Ramos (cell line): ENCODE measurements around the gene TOE1.

ENCODE experiments used
- in situ Hi-C: fragments of 300-500 bp; cut with MboI; formaldehyde crosslinking; loops from one replicate; pipeline ENCODE4 v1.14.3; 2022; ENCODE audit warnings: low sequenced_read_pairs; ENCODE audit not compliant: unreplicated experiment

TOE1 gene

DNA sequence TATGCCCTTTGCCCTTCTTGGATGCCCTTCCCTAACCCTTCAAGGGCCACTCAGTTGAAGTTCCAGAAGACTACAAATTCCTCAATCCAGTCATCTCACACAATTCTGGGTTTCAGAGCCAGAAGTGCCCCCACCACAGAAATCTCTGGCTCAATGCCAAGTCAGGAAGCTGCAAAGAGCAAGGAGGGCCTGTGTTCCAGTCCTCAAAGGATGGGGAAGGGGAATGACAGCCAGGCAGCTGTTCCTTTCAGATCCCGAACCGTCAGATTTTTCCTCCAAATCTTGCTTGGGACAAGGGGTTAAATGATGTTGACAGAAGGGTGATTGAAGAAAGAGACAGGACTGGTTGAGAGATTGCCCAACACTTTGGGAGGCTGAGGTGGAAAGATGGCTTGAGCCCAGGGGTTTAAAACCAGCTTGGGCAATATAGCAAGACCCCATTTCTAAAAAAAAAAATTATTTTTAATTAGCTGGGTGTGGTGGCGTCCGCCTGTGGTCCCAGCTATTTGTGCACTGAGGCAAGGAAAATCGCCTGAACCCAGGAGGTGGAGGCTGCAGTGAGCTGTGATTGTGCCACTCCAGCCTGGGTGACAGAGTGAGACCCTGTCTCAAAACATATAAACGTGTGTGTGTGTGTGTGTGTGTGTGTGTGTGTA lies 14.0 kb upstream of the TOE1 start:
- in situ Hi-C loops: no loop called here

DNA sequence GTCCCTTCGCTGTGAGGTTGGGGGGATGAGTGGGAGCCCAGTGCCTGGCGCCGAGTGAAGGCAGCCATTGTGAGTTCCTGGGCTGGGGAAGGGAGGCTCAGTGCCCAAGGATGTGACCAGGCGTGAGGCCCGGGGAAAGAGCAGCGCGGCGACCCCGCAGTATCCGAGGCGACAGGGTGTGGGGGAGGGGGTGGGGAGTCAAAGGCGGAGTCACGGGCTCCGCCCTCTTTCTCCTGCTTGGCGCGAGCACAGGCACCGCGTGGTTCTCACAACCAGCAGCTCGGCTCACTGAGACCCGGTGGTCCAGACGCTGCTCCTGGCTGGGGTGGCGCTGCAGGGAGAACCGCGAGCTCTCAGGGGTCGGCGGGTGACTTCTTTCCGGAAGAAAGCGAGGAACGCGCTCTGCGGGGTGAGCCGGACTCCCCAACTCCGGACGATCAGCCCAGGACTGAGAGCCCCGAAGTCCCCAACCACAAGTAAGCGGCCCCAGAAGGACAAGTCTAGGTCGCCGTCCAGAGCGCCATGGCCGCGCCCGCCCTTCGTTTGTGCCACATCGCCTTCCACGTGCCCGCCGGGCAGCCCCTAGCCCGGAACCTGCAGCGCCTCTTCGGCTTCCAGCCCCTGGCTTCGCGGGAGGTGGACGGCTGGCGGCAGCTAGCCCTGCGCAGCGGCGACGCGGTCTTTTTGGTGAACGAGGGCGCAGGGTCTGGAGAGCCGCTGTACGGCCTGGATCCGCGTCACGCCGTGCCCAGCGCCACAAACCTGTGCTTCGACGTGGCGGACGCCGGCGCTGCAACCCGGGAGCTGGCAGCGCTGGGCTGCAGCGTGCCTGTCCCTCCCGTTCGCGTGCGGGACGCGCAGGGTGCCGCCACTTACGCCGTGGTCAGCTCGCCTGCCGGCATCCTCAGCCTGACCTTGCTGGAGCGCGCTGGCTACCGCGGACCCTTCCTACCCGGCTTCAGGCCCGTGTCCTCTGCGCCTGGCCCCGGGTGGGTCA lies 13.0 kb upstream of the TOE1 start, which contains the start of gene HPDL:
TSS of gene HPDL (plus strand) at position 269 of the 997 bp plus-strand sequence. CDS start at position 523, 254 bp downstream.
- in situ Hi-C loops: no loop called here

DNA sequence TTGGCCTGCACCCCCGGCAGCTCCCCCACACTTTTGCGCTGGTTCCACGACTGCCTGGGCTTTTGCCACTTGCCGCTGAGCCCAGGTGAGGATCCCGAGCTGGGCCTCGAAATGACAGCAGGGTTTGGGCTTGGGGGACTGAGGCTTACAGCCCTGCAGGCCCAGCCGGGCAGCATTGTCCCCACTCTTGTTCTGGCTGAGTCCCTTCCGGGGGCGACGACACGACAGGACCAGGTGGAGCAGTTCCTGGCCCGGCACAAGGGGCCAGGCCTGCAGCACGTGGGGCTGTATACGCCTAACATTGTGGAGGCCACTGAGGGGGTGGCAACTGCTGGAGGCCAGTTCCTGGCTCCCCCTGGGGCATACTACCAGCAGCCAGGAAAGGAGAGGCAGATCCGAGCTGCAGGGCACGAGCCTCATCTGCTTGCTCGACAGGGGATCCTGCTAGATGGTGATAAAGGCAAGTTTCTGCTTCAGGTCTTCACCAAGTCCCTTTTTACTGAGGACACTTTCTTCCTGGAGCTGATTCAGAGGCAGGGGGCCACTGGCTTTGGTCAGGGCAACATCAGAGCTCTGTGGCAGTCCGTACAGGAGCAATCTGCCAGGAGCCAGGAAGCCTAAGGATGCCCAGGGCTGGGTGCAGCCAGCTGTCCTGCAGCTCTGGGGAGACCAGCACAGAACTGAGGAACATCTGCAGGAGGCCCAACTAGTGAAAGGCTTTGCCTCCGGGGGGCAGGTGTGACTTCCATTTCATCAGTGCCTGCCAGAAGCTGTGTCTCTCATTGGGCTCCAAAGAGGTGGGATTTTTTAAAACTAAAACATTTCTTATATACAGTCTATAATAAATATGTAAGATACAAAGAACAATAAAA lies 12.1 kb upstream of the TOE1 start:
- in situ Hi-C loops: no loop called here

DNA sequence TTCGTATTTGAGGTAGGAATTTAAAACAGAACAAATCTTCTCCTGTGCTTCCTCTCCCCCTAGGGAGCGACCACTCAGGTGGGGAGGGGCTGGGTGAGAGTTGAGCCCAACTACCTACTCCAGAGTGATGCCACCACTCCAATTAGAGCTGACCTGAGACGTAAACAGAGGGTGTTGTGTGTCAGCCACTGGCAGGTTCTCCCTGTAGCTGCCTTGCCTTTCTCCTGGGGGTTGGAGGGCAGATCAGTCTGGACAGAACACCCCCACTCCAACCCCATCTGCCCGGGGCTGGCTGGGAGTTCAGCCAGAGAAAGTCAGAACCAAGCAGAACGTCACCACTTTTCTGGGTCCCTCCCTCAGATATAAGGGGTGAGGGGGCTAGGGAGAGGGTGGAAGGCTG lies 11.3 kb upstream of the TOE1 start:
- in situ Hi-C loops: no loop called here

DNA sequence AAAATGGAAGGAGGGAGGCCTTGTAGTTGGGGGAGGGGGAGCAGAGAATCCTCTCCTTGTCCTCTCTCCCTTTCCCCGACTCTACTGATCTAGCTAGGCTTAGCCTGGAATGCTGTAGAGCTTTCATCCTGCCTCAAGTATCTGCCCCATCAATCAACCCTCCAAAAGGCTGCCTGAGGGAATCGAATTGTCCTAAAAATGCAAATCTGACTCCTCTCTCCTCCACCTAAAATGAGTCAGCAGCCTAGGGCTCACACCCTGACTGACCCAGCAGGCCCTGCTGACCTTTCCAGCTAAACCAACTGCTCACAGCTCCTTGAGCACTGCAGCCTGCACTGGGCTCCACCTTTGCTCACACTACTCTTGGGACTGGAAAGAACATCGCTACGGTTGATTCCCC lies 10.5 kb upstream of the TOE1 start:
- in situ Hi-C loops: no loop called here

DNA sequence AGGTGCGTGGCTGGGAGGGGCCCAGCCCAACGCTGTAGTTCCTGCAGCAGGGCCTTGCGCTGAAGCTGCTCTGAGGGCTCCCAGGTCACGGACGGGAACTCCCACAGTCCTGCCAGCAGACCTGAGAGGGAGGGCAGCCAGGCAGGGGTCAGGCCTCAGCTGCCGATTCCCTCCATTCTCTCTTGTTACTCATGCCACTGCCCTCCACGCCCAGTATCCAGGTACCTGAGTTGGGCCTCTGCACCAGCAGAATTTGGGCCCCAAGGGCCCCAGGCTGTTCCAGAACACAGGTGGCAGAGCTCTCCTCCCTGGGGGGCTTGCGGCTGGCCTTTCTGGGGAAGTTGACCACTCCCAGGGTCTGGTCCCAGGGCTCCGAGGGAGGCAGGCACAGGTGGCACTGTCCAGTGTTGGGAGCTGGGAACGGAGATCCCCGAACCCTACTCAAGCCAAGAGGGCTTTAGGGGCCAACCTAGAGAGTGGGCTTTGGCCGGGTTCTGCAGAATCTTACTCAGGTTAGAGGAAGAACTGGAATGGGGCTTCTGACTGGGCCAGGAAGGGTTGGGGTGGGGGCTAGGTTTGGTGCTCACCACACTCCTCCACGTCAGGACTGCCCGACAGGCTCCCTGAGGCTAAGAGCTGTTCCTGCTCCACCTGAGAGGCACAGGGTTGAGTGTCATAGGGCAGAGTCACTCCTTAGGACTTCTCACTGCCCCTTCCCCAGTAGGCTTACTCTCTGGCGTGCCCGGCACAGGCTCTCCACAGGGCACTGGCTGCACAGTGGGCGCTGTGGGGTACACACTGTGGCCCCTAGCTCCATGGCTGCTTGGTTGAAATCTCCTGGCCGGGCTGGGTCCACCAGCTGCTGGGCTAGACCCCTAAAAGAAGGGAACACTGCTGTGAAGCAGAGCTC lies 8.3 kb upstream of the TOE1 start:
- in situ Hi-C loops: loop anchor here (10.0 kb wide), 1 partner anchor 233 kb away; no protein-coding TSS in a partner anchor

DNA sequence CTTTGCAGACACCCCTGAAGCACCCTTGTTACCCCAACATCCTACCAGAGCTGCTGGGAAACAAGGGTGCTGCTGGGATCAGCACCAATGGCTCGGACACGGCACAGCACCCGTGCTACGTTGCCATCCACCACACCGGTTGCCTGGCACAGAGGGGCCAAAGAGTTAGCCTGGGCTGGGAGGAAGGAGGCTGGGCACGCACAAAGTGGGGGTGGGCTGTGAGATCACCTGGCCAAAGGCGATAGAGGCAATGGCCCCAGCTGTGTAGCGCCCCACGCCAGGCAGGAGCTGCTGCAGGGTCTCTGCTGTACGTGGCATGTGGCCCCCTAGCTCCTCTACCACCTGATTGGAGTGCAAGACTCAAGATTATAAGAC lies 7.6 kb upstream of the TOE1 start:
- in situ Hi-C loops: loop anchor here (10.0 kb wide), 1 partner anchor 232 kb away; no protein-coding TSS in a partner anchor

DNA sequence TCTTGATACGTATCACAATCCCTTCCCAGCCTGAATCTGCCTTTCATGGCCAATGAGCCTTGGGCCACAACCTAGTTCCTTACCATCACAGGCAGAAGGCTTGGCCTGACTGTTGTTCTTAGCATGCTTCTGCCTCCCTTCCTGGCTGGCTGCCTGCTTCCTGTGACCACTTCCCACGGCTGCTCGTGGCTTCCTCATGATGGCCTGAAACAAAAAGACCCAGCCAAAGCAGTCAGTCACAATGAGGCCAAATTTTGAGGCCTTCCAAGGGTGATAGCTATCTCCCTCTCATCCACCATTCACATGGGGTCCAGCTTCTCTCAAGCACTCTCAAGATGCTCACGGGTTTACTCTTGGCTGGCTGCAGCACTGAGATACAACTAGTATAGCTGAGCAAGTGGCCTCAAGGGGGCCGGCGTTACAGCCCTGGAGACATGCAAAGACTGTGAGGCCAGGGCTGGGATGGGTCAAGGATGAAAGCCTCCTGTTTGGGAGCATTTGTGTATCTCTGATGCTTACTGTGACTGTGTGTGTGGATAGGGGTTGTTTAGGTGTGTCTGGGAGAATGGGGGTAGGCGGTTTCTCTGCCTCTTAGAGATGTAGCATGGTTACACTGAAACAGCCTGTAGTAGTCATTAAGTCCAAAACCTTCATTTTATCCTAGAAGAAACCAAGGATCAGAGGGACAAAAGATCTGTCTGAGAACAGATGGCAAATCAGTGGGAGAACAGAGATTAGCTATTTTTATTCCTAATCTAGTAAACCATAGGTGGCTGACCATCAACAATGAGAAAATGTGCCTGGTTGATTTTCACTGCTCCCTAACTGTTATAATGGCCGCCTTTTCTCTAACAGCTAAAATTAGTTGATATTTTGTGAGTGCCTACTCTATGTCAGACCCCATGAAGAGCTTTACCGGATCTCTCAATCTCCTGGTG lies 5.4 kb upstream of the TOE1 start:
- in situ Hi-C loops: loop anchor here (10.0 kb wide), 1 partner anchor 230 kb away; no protein-coding TSS in a partner anchor

DNA sequence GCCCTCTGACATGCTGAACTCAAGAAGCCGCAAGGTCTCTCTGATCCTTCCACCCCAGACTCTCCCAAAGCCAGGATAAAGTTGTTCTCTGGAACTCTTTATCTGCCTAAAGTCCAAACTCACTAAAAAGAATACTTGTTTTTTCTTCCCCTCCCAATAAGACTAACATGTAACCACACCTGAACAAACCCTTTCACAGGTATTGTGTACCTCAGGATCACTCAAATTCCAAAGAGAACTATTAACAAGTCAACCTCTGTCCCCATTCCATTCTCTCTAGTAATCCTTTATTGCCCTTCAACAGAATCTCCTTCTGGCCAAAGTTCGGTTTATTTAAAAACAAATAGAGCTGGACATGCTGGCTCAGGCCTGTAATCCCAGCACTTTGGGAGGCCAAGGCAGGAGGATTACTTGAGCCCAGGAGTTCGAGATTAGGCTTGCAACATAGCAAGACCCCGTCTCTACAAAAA lies 4.1 kb upstream of the TOE1 start:
- in situ Hi-C loops: loop anchor here (10.0 kb wide), 1 partner anchor 229 kb away; no protein-coding TSS in a partner anchor

DNA sequence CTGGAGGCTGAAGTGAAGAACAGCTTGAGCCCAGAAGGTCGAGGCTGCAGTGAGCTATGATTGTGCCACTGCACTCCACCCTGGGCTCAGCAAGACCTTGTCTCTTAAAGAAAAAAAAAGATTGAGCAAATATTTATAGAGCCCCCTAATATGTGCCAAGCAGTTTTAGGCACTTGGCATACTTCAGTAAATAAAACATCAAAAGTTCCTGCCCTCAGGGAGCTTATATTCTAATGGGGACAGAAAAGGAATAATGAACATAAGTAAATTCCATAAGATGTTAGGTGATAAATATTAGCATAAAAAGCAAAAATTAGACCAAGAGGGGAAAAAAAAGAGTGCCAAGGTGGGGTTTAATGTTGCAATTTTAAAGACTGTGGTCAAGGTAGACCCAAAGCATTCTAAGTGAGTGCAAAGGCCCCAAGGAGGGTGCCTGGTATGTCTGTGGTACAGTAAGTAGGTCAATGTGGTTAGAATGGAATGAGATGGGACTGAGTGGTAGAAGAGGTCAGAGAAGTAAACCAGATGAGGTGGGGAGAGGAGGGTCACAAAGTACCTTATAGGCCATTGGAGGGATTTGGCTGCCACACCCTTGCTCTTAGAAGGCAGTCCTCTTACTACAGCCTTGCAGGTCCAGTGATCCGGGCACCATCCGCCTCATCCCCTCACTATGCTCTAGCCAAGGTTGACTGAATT lies 2.2 kb upstream of the TOE1 start:
- in situ Hi-C loops: loop anchor here (10.0 kb wide), 1 partner anchor 227 kb away; no protein-coding TSS in a partner anchor

DNA sequence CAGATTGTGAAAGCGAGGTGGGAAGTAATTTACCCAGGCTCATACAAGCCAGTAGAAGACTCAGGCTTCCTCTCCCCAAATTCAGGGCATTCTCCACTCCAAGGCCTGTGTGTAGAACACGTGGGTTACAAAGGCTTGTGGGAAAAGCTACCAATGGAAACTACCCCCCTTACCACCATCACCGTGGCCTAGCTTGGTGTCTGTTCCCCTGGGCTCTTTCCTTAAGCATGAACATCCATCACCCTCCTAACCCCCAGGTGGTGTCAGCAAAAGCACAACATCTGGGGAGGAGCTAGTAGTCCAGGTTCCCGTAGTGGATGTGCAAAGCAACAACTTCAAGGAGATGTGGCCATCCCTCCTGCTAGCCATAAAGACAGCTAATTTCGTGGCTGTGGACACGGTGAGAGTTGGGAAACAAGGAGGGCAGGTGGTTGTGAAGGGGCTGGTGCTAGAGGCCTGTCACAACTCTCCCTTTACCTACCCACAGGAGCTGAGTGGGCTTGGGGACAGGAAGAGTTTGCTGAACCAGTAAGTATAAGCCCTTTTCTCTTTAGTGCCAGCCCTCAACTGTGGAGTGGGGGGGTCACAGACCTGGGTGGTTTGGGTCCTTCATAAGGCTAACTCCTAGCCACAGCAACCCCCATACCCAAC lies 971 bp downstream of the TOE1 start:
- in situ Hi-C loops: no loop called here

DNA sequence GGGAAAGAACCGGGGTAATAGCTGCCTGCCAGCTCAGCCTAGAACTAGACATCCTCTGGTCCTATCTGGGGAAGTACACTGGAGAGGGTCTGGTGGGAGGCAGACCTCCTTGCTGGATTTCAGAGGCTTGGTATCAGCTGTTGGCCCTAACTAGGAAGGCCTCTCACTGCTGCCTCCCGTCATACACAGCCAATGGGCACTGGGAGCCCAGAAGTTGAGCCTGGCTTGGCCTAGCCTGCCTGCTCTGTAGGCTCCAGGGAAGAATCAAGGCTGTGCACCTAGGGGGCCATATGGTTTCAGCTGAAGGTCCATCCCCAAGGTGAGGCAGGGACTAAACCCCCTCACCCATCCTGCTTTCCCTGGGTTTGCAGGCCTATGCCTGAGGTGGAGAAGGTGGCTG lies 4.5 kb downstream of the TOE1 start:
- in situ Hi-C loops: no loop called here

DNA sequence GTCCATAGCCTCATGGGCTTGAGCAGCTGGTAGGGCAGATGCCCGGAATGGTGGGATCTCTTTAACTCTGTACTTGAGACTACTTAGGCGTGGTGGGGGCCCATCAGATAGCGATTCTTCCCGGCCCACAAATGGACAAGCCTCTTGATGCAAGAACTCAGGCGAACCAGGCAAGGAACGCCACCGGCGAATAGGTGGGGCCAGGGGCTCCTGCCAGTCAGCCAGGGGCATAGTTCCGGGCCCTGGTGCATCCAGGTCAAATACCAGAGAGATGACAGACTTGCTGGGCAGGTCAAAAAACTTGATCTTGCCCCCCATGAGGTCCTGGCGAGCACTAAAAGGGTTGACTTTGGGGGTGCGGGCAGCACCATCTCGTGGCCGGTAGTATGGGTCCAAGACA lies 5.0 kb downstream of the TOE1 start:
- in situ Hi-C loops: loop anchor here (5.0 kb wide), 1 partner anchor 147 kb away; the partner anchor contains the start of gene TESK2

DNA sequence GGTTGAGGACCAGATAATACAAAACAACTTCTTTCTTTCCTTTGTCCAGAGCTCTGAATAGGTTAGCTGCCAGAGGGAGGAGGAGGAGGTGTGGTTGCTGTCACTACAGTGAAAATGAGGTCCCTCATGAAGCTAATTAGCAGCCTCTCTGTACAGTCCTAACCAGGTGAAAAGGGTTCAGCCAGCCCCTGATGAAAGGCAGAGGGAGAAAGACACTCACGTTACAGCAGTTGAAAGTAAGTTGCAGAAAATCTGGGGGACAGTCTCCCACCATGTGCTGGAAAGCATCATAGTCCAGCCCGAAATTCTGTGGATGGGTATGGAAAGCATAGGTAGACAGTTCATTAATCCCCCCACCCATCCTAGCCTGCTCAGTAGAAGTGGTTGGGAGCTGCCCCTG lies 6.5 kb downstream of the TOE1 start:
- in situ Hi-C loops: loop anchor here (5.0 kb wide), 1 partner anchor 146 kb away; the partner anchor contains the start of gene TESK2

DNA sequence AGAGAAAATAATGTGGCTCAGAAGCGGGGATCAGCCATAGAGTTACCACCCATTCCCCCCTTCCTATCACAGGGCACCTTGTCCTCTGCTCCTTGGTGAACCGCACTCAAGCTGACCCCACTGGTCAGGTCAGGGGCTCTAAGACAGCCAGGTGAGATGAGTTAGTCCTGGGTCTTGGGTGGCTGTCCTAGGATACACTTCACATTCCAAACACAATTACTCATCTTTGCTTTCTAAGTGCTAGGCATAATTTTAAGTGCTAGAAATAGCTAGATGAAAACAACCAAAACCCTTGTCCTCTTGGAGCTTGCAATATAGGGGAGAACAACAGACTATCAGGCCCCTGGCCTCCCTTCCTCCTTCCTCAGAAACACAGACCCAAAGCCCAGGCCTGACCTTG lies 8.1 kb downstream of the TOE1 start:
- in situ Hi-C loops: loop anchor here (5.0 kb wide), 1 partner anchor 144 kb away; the partner anchor contains the start of gene TESK2

DNA sequence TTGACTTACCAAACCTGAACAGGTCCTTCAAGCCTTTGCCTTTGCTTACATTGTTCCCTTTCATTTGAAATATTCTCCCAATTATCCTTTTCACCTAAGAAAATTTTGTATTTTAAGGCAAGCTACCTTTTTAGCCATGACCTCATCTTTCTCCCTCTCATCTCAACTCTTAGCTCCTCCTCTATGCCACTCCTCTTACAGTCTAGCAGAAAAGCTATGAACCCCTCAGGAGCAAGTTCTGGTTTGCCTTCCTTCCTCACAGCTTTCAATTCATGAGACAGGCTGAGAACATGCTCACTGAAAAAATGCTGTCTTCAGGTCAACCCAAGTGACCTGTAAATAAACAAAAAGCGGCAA lies 8.6 kb downstream of the TOE1 start:
- in situ Hi-C loops: loop anchor here (5.0 kb wide), 1 partner anchor 144 kb away; the partner anchor contains the start of gene TESK2
